ENCODE results near the gene NEAT1. TPM values are rescaled to one million over a fixed set of nuclear protein-coding genes. Genes with fewer than 3 reads are reported as not detected.
A peak's percentile ranks its signal among the peaks of the same experiment; 100 is the strongest.

Gene NEAT1
- total and polyA plus RNA-seq, 9 of the 15 experiments (the other 6 are each of a cell fraction or from before 2014, with no cell fraction given): 20.1 to 389 (median 62.8) TPM

DNA sequence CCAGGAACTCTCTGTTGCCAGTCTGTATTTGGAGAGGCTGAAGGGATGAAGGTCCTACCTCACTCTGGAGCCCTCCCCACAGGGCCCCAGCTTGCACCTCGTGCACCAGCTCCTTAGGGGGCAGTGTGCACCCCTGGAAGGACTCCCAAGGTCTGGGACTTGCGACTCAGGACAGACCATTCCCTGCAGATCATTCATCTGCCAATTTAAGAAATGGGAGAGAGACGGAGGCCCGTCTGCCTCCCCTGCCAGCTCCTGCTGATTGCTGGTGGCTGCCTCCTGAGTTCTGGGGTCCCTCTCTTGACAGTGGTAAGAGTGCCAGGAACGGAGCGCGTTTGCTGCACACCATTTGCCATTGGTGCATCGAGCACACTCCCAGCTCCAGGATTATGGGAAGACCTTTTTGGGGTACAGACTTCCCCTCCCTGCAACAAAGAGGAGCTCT lies 48.9 kb downstream of the NEAT1 start (continued):
- TF ChIP-seq NR0B1 (IDR thresholded peaks at IDR 0.05; ENCODE audit: partially characterized antibody) (no peak), U2AF2 (optimal IDR thresholded peaks at IDR 0.05; ENCODE audit: low read depth, low read length) (no peak), FOXM1 (IDR thresholded peaks at IDR 0.05; ENCODE audit: low read depth) (no peak), FOXM1 (CRISPR knock-in tag; IDR thresholded peaks at IDR 0.05; ENCODE audit: low read depth) (0 out of 2 replicates have a peak, but pooled peaks have one; percentile 33), ZNF561 (CRISPR knock-in tag; conservative IDR thresholded peaks at IDR 0.05) (no peak), ZBED1 (IDR thresholded peaks at IDR 0.05) (no peak), PATZ1 (CRISPR knock-in tag; IDR thresholded peaks at IDR 0.05; ENCODE audit: borderline replicate concordance) (no peak), ZNF280B (CRISPR knock-in tag; IDR thresholded peaks at IDR 0.05) (no peak), GABPA (tag; conservative IDR thresholded peaks at IDR 0.05; ENCODE audit: low read depth) (no peak), STAT5A (IDR thresholded peaks at IDR 0.05; ENCODE audit: borderline replicate concordance, low read length) (no peak)
- TF ChIP-seq, protein P1, sequence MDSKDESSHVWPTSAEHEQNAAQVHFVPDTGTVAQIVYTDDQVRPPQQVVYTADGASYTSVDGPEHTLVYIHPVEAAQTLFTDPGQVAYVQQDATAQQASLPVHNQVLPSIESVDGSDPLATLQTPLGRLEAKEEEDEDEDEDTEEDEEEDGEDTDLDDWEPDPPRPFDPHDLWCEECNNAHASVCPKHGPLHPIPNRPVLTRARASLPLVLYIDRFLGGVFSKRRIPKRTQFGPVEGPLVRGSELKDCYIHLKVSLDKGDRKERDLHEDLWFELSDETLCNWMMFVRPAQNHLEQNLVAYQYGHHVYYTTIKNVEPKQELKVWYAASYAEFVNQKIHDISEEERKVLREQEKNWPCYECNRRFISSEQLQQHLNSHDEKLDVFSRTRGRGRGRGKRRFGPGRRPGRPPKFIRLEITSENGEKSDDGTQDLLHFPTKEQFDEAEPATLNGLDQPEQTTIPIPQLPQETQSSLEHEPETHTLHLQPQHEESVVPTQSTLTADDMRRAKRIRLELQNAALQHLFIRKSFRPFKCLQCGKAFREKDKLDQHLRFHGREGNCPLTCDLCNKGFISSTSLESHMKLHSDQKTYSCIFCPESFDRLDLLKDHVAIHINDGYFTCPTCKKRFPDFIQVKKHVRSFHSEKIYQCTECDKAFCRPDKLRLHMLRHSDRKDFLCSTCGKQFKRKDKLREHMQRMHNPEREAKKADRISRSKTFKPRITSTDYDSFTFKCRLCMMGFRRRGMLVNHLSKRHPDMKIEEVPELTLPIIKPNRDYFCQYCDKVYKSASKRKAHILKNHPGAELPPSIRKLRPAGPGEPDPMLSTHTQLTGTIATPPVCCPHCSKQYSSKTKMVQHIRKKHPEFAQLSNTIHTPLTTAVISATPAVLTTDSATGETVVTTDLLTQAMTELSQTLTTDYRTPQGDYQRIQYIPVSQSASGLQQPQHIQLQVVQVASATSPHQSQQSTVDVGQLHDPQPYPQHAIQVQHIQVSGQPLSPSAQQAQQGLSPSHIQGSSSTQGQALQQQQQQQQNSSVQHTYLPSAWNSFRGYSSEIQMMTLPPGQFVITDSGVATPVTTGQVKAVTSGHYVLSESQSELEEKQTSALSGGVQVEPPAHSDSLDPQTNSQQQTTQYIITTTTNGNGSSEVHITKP (IDR thresholded peaks at IDR 0.05; ENCODE audit: partially characterized antibody): peak; percentile 61

Data from K562 (cell line).